Activated CD8-positive, alpha-beta memory T cell treated with anti-CD3 and anti-CD28 coated beads for 36 hours (primary cell): ENCODE results near the gene SCFD2. TPM values are rescaled to one million over a fixed set of nuclear protein-coding genes. Genes with fewer than 3 reads are reported as not detected.
"Not testable (repeated sequence)": the region's sequence is repeated elsewhere in the genome, so short reads cannot be mapped to it uniquely, and the experiment has no call there.

Source experiments
- CTCF ChIA-PET: fragments of 350-600 bp; sonication (Branson Sonifier 250); formaldehyde crosslinking; loops from one replicate; lab custom pipeline; 2021; ENCODE audit warnings: antibody characterized with exemption; lab: Charles Lee
- POLR2A ChIA-PET: fragments of 350-600 bp; sonication (Branson Sonifier 250); formaldehyde crosslinking; loops from one replicate; lab custom pipeline; 2021; ENCODE audit warnings: antibody characterized with exemption; lab: Charles Lee
- total RNA-seq, 2 experiments: library from RNA; stranded (reverse); gene quantifications; one replicate each; pipeline ENCODE4 v1.2.3, GENCODE V29; 2021

The SCFD2 gene
- total RNA-seq, 2 experiments from 2014 or later = 29.3 to 29.7 TPM

- ChIA-PET CTCF (no interaction called here), POLR2A (no interaction called here)
Measured at GRCh38 chr4:52841682-52842456, 524.0 kb downstream of the SCFD2 start.

- ChIA-PET CTCF (no interaction called here), POLR2A (no interaction called here)
Measured at GRCh38 chr4:52840531-52841370, 525.1 kb downstream of the SCFD2 start.

GRCh38 chr4:52838729-52839586, 526.9 kb downstream of the SCFD2 start:
- CTCF ChIA-PET = no interaction called here
- POLR2A ChIA-PET = no interaction called here

- CTCF ChIA-PET = interaction anchor here (0.6 kb wide), 1 partner anchor 284 kb away, joined by 3 read pairs; no protein-coding TSS in a partner anchor
- POLR2A ChIA-PET = interaction anchor here (0.5 kb wide), 1 partner anchor 72 kb away, joined by 3 read pairs; no protein-coding TSS in a partner anchor
Measured at GRCh38 chr4:52837716-52838558, 527.9 kb downstream of the SCFD2 start.

- POLR2A ChIA-PET = no interaction called here
- CTCF ChIA-PET = no interaction called here
Measured at GRCh38 chr4:52836678-52837077, 529.2 kb downstream of the SCFD2 start.

- CTCF ChIA-PET = no interaction called here
Measured at GRCh38 chr4:52836120-52836519, 529.7 kb downstream of the SCFD2 start.

GRCh38 chr4:52834641-52835456, 531.0 kb downstream of the SCFD2 start:
- CTCF ChIA-PET, POLR2A ChIA-PET: not testable (repeated sequence)

More at GRCh38 chr4:52836120-52836519, 529.7 kb downstream of the SCFD2 start:
- POLR2A ChIA-PET = no interaction called here

GRCh38 chr4:52833941-52834525, 531.8 kb downstream of the SCFD2 start:
- POLR2A ChIA-PET = no interaction called here
- CTCF ChIA-PET = no interaction called here

GRCh38 chr4:52825460-52826090, 540.3 kb downstream of the SCFD2 start:
- ChIA-PET POLR2A (no interaction called here), CTCF (interaction anchor here (0.6 kb wide), 1 partner anchor 51 kb away, joined by 5 read pairs; no protein-coding TSS in a partner anchor)

GRCh38 chr4:52824603-52825459, 541.0 kb downstream of the SCFD2 start:
- POLR2A ChIA-PET = no interaction called here
- CTCF ChIA-PET = no interaction called here

- ChIA-PET CTCF (no interaction called here), POLR2A (no interaction called here)
Measured at GRCh38 chr4:52824270-52824602, 541.6 kb downstream of the SCFD2 start.

GRCh38 chr4:52823702-52824092, 542.2 kb downstream of the SCFD2 start:
- POLR2A ChIA-PET = no interaction called here
- CTCF ChIA-PET = no interaction called here
